ENCODE data around the gene ESPN. TPM values are rescaled to one million over a fixed set of nuclear protein-coding genes. Genes with fewer than 3 reads are reported as not detected.

ESPN gene
- total RNA-seq, 1 experiment from 2014 or later = 8.5 TPM

GRCh38 chr1:6384962-6385361, 39.6 kb upstream of the ESPN start:
- in situ Hi-C loops (cut with HindIII; ENCODE audit: low pct_unique_long_range_greater_than_20kb, low sequenced_read_pairs) = no loop called here
- no peaks in the 10 kb centered on the region for H3K9me3 ChIP-seq (ENCODE audit: control insufficient read depth, insufficient read depth, low read depth, low read length)
- POLR2A ChIA-PET = interaction anchor here (0.7 to 1.2 kb wide), 2 partner anchors 9 to 14 kb away, joined by 3 read pairs; partner anchors contain the start of gene ACOT7
- H3K4me1 ChIP-seq (ENCODE audit: control insufficient read depth, insufficient read depth, low read length) = peaks cover 28% of the 10 kb centered on the region
- BruUV-seq (replicated peaks) = no TSS peak
- intact Hi-C loops (cut with micrococcal nuclease; ENCODE audit: unreplicated experiment) = no loop called here
- CTCF ChIA-PET = no interaction called here
- ATAC-seq = peak; percentile 56
- peak overlapping the region; percentile 25 to 54 for H3K4me3 ChIP-seq (ENCODE audit: low read depth in 2 of 2, low read length in 2 of 2)
- no peak for DNase-seq (ENCODE audit: low read depth, low spot score)
- TF ChIP-seq TCF7L2 (IDR thresholded peaks at IDR 0.05; ENCODE audit: low read depth, low read length) (no peak), POLR2AphosphoS5 (IDR thresholded peaks at IDR 0.05; ENCODE audit: low read depth, low read length) (no peak), REST (IDR thresholded peaks at IDR 0.05; ENCODE audit: insufficient read depth in 1 of 2, low read depth in 2 of 2, low read length in 1 of 2) (no peak), SIN3A (IDR thresholded peaks at IDR 0.05; ENCODE audit: borderline replicate concordance, insufficient read depth, low read depth, low read length) (no peak), CTCF (IDR thresholded peaks at IDR 0.05) (no peak)
- peak overlapping the region; percentile 90 for H3K27ac ChIP-seq (ENCODE audit: low read length)
- H3K27me3 ChIP-seq (ENCODE audit: control insufficient read depth, insufficient read depth, low read length) = no peaks in the 10 kb centered on the region
- no peaks in the 10 kb centered on the region for H3K36me3 ChIP-seq (ENCODE audit: control insufficient read depth, insufficient read depth, low read length)

GRCh38 chr1:6385488-6386191, 38.9 kb upstream of the ESPN start:
- intact Hi-C loops (cut with micrococcal nuclease; ENCODE audit: unreplicated experiment) = no loop called here
- Histone ChIP-seq H3K4me1 (ENCODE audit: control insufficient read depth, insufficient read depth, low read length) (peaks cover 28% of the 10 kb centered on the region), H3K27ac (ENCODE audit: low read length) (peak overlapping the region; percentile 90), H3K36me3 (ENCODE audit: control insufficient read depth, insufficient read depth, low read length) (no peaks in the 10 kb centered on the region), H3K4me3 (ENCODE audit: low read depth in 2 of 2, low read length in 2 of 2) (peak overlapping the region; percentile 25 to 54), H3K27me3 (ENCODE audit: control insufficient read depth, insufficient read depth, low read length) (no peaks in the 10 kb centered on the region), H3K9me3 (ENCODE audit: control insufficient read depth, insufficient read depth, low read depth, low read length) (no peaks in the 10 kb centered on the region)
- DNase-seq (ENCODE audit: low read depth, low spot score) (peak; percentile 56), ATAC-seq (peak; percentile 84)
- BruUV-seq (replicated peaks) = no TSS peak
- in situ Hi-C loops (cut with HindIII; ENCODE audit: low pct_unique_long_range_greater_than_20kb, low sequenced_read_pairs) = no loop called here
- CTCF ChIA-PET = interaction anchor here (0.6 kb wide), 1 partner anchor 37 kb away, joined by 5 read pairs; no protein-coding TSS in a partner anchor
- POLR2A ChIA-PET = no interaction called here
- TF ChIP-seq TCF7L2 (IDR thresholded peaks at IDR 0.05; ENCODE audit: low read depth, low read length) (0 out of 2 replicates have a peak, but pooled peaks have one; percentile 20), POLR2AphosphoS5 (IDR thresholded peaks at IDR 0.05; ENCODE audit: low read depth, low read length) (peak; percentile 53), SIN3A (IDR thresholded peaks at IDR 0.05; ENCODE audit: borderline replicate concordance, insufficient read depth, low read depth, low read length) (no peak), CTCF (IDR thresholded peaks at IDR 0.05) (no peak), REST (IDR thresholded peaks at IDR 0.05; ENCODE audit: insufficient read depth in 1 of 2, low read depth in 2 of 2, low read length in 1 of 2) (no peak)

Data from Panc1 (cell line).